Spleen (tissue), 7 donors: ENCODE measurements around the gene PDZK1IP1.

Experiments used
- CTCF ChIP-seq, 11 experiments: fragments of 200-600 bp in 7 of 11; fragments of 450-650 bp in 4 of 11; sonication (generic) in 4 of 11; IDR thresholded peaks in 8 of 11; conservative IDR thresholded peaks in 3 of 11; 1 replicate in 7 of 11; 2 replicates in 4 of 11; pipeline versions ENCODE4 v1.4.0 to v1.8.0; 2016 to 2021; ENCODE audit warnings: antibody characterized with exemption in 11 of 11, inconsistent platforms in 4 of 11, mild to moderate bottlenecking in 1 of 11
- POLR2A ChIP-seq, 3 donors: fragments of 450-650 bp; IDR thresholded peaks; one replicate each; pipeline ENCODE4 v1.5.1; 2017; ENCODE audit warnings: antibody characterized with exemption in 3 of 3, mild to moderate bottlenecking in 1 of 3
- POLR2AphosphoS5 ChIP-seq, 3 donors: sonication (generic); formaldehyde crosslinking; IDR thresholded peaks; one replicate each; pipeline ENCODE4 v1.5.1; 2017; ENCODE audit warnings: antibody characterized with exemption in 3 of 3
- donor health status: DM: no; HTN: no; CAD: no; lungs with moderate emphysema.
- donor health status: DM: no; HTN: no; CAD: no.
- donor health status: DM: no; HTN: no; CAD: no.

- TF ChIP-seq CTCF (IDR thresholded peaks at IDR 0.05 in 8 of 11, conservative IDR thresholded peaks at IDR 0.05 in 3 of 11) (no peak), POLR2AphosphoS5 (IDR thresholded peaks at IDR 0.05) (no peak), POLR2A (IDR thresholded peaks at IDR 0.05) (no peak)
Observed at GRCh38 chr1:47208374-47208850, 18.6 kb upstream of the PDZK1IP1 start.
